WTC11 (cell line): ENCODE results near the gene GARIN1A.

ENCODE experiments used
- ATF1 ChIP-seq: sonication (generic); formaldehyde crosslinking; IDR thresholded peaks from 2 replicates; pipeline ENCODE4 v1.8.1; 2023; ENCODE audit warnings: mild to moderate bottlenecking, moderate library complexity, missing genetic modification reagents
- ATF3 ChIP-seq: sonication (generic); formaldehyde crosslinking; conservative IDR thresholded peaks from 2 replicates; pipeline ENCODE4 v1.8.1; 2022; ENCODE audit warnings: mild to moderate bottlenecking, missing genetic modification reagents
- CTCF ChIP-seq: fragments of 200-600 bp; IDR thresholded peaks from 2 replicates; pipeline ENCODE4 v1.8.0; 2022; ENCODE audit warnings: antibody characterized with exemption
- USF1 ChIP-seq: sonication (generic); formaldehyde crosslinking; IDR thresholded peaks from 2 replicates; pipeline ENCODE4 v1.8.0; 2022; ENCODE audit warnings: mild to moderate bottlenecking, missing genetic modification reagents
- ZNF138 ChIP-seq: sonication (generic); formaldehyde crosslinking; conservative IDR thresholded peaks from 2 replicates; pipeline ENCODE4 v1.8.1; 2022; ENCODE audit warnings: mild to moderate bottlenecking, moderate library complexity, missing genetic modification reagents

GRCh38 chr7:128713794-128714193 is 41.7 kb downstream of the GARIN1A start:
- TF ChIP-seq ZNF138 (no peak), CTCF (no peak), ATF3 (CRISPR knock-in tag) (no peak), USF1 (CRISPR knock-in tag) (no peak), ATF1 (no peak)
